Naive thymus-derived CD8-positive, alpha-beta T cell (primary cell): ENCODE data around the gene CYP4F22. TPM values are rescaled to one million over a fixed set of nuclear protein-coding genes. Genes with fewer than 3 reads are reported as not detected.
A peak's percentile ranks its signal among the peaks of the same experiment; 100 is the strongest.

Experiments
- ATAC-seq, 2 donors: fragments of 150-1000 bp; cut with Tn5 transposase in 1 of 2; sonication (Bioruptor Pico), chemical (Tn5 transposase) in 1 of 2; 1 replicate in 1 of 2; 2 replicates in 1 of 2; pipeline ENCODE4 v1.10.0; 2021; ENCODE audit warnings: mild to moderate bottlenecking in 2 of 2, moderate library complexity in 2 of 2
- POLR2A ChIA-PET: fragments of 350-600 bp; sonication (Branson Sonifier 250); formaldehyde crosslinking; loops from one replicate; lab custom pipeline; 2021; ENCODE audit warnings: antibody characterized with exemption; lab: Charles Lee
- DNase-seq, 10 donors: peaks; one replicate each; pipeline versions ENCODE4 v3.0.0 to v3.0.0-alpha.2; 2020 to 2022
- H3K27ac Mint-ChIP-seq, 10 donors: one replicate each; pipeline ENCODE4 v1.8.0; 2020 to 2022; ENCODE audit warnings: mild to moderate bottlenecking in 10 of 10, mixed read lengths in 10 of 10, moderate library complexity in 4 of 10, inconsistent platforms in 1 of 10
- H3K27me3 Mint-ChIP-seq, 5 donors: one replicate each; pipeline ENCODE4 v1.8.0; 2021 to 2022; ENCODE audit warnings: mixed read lengths in 5 of 5
- H3K36me3 Mint-ChIP-seq, 3 donors: one replicate each; pipeline ENCODE4 v1.8.0; 2020 to 2022; ENCODE audit warnings: mixed read lengths in 3 of 3, mild to moderate bottlenecking in 2 of 3, inconsistent platforms in 1 of 3
- H3K4me1 Mint-ChIP-seq, 4 donors: one replicate each; pipeline ENCODE4 v1.8.0; 2021 to 2022; ENCODE audit warnings: mixed read lengths in 4 of 4
- H3K4me3 Mint-ChIP-seq, 10 donors: one replicate each; pipeline ENCODE4 v1.8.0; 2020 to 2022; ENCODE audit warnings: mild to moderate bottlenecking in 10 of 10, mixed read lengths in 10 of 10, moderate library complexity in 6 of 10, inconsistent platforms in 1 of 10
- H3K9me3 Mint-ChIP-seq, 9 donors: one replicate each; pipeline ENCODE4 v1.8.0; 2020 to 2022; ENCODE audit warnings: mixed read lengths in 9 of 9, mild to moderate bottlenecking in 3 of 9, inconsistent platforms in 1 of 9, moderate library complexity in 1 of 9
- polyA plus RNA-seq, 3 donors: library from polyadenylated mRNA; unstranded; fragments of 300-500 nt; fragmentation: Illumina TruSeq; gene quantifications; one replicate each; pipeline ENCODE4 v1.2.3, GENCODE V29; 2021
- total RNA-seq, 8 experiments: library from RNA in 2 of 8; stranded (reverse) in 2 of 8; gene quantifications; one replicate each; pipeline ENCODE4 v1.2.3 and lab custom pipeline; 2021 to 2026

Gene CYP4F22
- total and polyA plus RNA-seq, 5 experiments from 2014 or later = 0.36 to 1.7 (median 0.68) TPM

- Mint-ChIP-seq H3K36me3 (peaks cover 0 to 4% (median 2%) of the 10 kb centered on the region in 3 donors), H3K9me3 (peaks cover 0 to 2% (median 0%) of the 10 kb centered on the region in 9 donors), H3K27ac (no peak overlapping the region), H3K4me3 (no peak overlapping the region), H3K4me1 (peaks cover 0 to 7% (median 1%) of the 10 kb centered on the region in 4 donors), H3K27me3 (no peaks in the 10 kb centered on the region)
- no peak for ATAC-seq
- POLR2A ChIA-PET = no interaction called here
- DNase-seq = no peak
Observed at GRCh38 chr19:15544283-15544682, 36.0 kb downstream of the CYP4F22 start.

GRCh38 chr19:15544970-15545369 is 36.6 kb downstream of the CYP4F22 start:
- POLR2A ChIA-PET = no interaction called here
- peaks cover under 1 to 7% (median 2%) of the 10 kb centered on the region in 4 donors for H3K4me1 Mint-ChIP-seq
- H3K27me3 Mint-ChIP-seq = no peaks in the 10 kb centered on the region
- peaks cover 0 to 2% (median 0%) of the 10 kb centered on the region in 3 donors for H3K36me3 Mint-ChIP-seq
- ATAC-seq = no peak
- no peak for DNase-seq
- H3K4me3 Mint-ChIP-seq = no peak overlapping the region
- H3K9me3 Mint-ChIP-seq = no peaks in the 10 kb centered on the region
- H3K27ac Mint-ChIP-seq = no peak overlapping the region

GRCh38 chr19:15548648-15549047 is 40.3 kb downstream of the CYP4F22 start:
- H3K9me3 Mint-ChIP-seq = no peaks in the 10 kb centered on the region
- POLR2A ChIA-PET = interaction anchor here (1.4 to 1.5 kb wide), 2 partner anchors 27 to 34 kb away, joined by 3 read pairs; no protein-coding TSS in a partner anchor
- H3K27ac Mint-ChIP-seq = peak overlapping the region in 1 of 10 donors; percentile 4
- no peak for DNase-seq
- no peaks in the 10 kb centered on the region for H3K36me3 Mint-ChIP-seq
- no peaks in the 10 kb centered on the region for H3K27me3 Mint-ChIP-seq
- ATAC-seq = no peak
- H3K4me3 Mint-ChIP-seq = peak overlapping the region in 3 of 10 donors; percentile 3 to 38 (median 18)
- peaks cover 11 to 18% (median 14%) of the 10 kb centered on the region in 4 donors for H3K4me1 Mint-ChIP-seq

DNA sequence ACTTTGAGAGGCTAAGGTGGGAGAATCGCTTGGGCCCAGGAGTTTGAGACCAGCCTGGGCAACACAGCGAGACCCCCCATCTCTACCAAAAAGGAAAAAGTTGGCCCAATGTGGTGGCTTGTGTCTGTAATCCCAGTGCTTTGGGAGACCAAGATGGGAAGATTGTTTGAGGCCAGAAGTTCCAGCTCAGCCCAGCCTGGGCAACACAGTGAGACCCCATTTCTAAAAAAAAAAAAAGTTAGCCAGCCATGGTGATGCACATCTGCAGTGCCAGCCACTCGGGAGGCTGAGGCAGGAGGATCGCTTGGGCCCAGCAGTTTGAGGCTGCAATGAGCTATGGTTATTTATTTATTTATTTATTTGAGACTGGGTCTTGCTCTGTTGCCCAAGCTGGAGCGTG is 41.3 kb downstream of the CYP4F22 start:
- Mint-ChIP-seq H3K36me3 (no peaks in the 10 kb centered on the region), H3K4me1 (peaks cover 11 to 20% (median 15%) of the 10 kb centered on the region in 4 donors), H3K9me3 (no peaks in the 10 kb centered on the region), H3K4me3 (peak overlapping the region in 5 of 10 donors; percentile 3 to 65 (median 19)), H3K27ac (peak overlapping the region in 1 of 10 donors; percentile 19), H3K27me3 (no peaks in the 10 kb centered on the region)
- DNase-seq (no peak), ATAC-seq (no peak)
- POLR2A ChIA-PET = interaction anchor here (0.5 to 7.0 kb wide), 4 partner anchors 40 to 130 kb away, joined by 4 to 124 read pairs (median 38); partner anchors contain the start of genes AKAP8L and RASAL3

DNA sequence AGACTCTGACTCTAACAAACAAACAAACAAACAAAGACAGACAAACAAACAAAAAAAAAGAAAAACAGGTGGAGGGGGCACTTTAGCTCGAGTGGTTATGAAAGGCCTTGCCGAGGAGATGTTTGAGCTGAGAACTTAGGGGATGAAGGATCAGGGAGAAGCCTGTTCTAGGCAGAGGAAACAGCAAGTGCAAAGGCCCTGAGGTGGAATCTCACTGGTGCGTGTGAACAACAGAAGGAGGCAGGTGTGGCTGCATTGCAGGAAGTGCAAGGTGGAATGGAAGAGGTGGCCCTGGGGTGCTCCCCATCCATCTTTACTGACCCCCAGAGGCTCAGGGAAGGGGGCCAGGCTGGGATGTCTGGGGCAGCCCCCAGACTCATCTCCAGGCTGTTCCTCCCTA is 41.9 kb downstream of the CYP4F22 start:
- H3K4me3 Mint-ChIP-seq = peak overlapping the region; percentile 31 to 92 (median 88)
- POLR2A ChIA-PET = interaction anchor here (0.6 to 7.0 kb wide), 7 partner anchors 70 to 171 kb away, joined by 3 to 124 read pairs (median 5); partner anchors contain the start of genes AKAP8, AKAP8L, PGLYRP2 and RASAL3
- no peak for ATAC-seq
- no peaks in the 10 kb centered on the region for H3K9me3 Mint-ChIP-seq
- H3K4me1 Mint-ChIP-seq = peaks cover 11 to 25% (median 16%) of the 10 kb centered on the region in 4 donors
- peak overlapping the region in 8 of 10 donors; percentile 31 to 95 (median 83) for H3K27ac Mint-ChIP-seq
- no peaks in the 10 kb centered on the region for H3K36me3 Mint-ChIP-seq
- DNase-seq = no peak
- H3K27me3 Mint-ChIP-seq = no peaks in the 10 kb centered on the region

- H3K27me3 Mint-ChIP-seq = no peaks in the 10 kb centered on the region
- POLR2A ChIA-PET = interaction anchor here (0.6 to 7.0 kb wide), 18 partner anchors 16 to 219 kb away, joined by 3 to 124 read pairs (median 5); partner anchors contain the start of genes AKAP8, AKAP8L, BRD4 and PGLYRP2
- peak overlapping the region; percentile 31 to 95 (median 92) for H3K27ac Mint-ChIP-seq
- DNase-seq (no peak), ATAC-seq (peak in 1 of 2 donors; percentile 11)
- peak overlapping the region; percentile 82 to 92 (median 88) for H3K4me3 Mint-ChIP-seq
- no peaks in the 10 kb centered on the region for H3K9me3 Mint-ChIP-seq
- H3K36me3 Mint-ChIP-seq = no peaks in the 10 kb centered on the region
- peaks cover 16 to 31% (median 21%) of the 10 kb centered on the region in 4 donors for H3K4me1 Mint-ChIP-seq
Observed at GRCh38 chr19:15550929-15551292, 42.6 kb downstream of the CYP4F22 start.

DNA sequence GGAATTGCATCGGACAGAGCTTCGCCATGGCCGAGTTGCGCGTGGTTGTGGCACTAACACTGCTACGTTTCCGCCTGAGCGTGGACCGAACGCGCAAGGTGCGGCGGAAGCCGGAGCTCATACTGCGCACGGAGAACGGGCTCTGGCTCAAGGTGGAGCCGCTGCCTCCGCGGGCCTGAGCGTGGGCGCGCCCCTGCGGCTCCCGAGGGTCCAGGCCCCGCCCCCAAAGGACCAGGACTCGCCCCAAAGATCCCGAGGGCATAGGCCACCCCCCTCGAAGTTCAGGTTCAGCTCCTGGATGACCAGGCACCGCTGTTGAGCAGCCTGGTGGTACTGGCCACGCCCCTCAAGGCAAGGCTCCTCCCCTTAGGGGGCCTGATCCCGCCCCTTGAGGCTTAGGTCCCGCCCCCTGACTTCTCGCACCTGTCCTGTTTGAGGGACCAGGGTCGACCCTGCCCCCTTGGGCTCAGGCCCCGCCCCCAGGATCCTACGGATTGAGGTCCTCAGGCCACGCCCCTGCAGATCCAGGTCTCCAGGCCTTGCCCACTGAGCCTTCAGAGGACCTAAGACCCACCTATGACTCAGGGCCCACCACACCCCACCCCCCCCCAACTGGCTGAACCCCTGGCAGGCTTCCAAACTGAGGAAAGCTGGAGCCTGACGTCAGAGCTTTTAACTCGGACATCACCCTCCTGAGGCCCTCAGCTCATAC is 43.1 kb downstream of the CYP4F22 start:
- H3K4me3 Mint-ChIP-seq = peak overlapping the region; percentile 82 to 92 (median 88)
- peak overlapping the region; percentile 31 to 95 (median 92) for H3K27ac Mint-ChIP-seq
- peaks cover 20 to 37% (median 25%) of the 10 kb centered on the region in 4 donors for H3K4me1 Mint-ChIP-seq
- peak; percentile 58 to 88 (median 79) for DNase-seq
- POLR2A ChIA-PET = interaction anchor here (0.6 to 7.0 kb wide), 18 partner anchors 17 to 219 kb away, joined by 3 to 124 read pairs (median 5); partner anchors contain the start of genes AKAP8, AKAP8L, BRD4 and PGLYRP2
- H3K36me3 Mint-ChIP-seq = no peaks in the 10 kb centered on the region
- peak; percentile 54 to 63 for ATAC-seq
- H3K9me3 Mint-ChIP-seq = no peaks in the 10 kb centered on the region
- peaks cover 0 to under 1% (median 0%) of the 10 kb centered on the region in 5 donors for H3K27me3 Mint-ChIP-seq

DNA sequence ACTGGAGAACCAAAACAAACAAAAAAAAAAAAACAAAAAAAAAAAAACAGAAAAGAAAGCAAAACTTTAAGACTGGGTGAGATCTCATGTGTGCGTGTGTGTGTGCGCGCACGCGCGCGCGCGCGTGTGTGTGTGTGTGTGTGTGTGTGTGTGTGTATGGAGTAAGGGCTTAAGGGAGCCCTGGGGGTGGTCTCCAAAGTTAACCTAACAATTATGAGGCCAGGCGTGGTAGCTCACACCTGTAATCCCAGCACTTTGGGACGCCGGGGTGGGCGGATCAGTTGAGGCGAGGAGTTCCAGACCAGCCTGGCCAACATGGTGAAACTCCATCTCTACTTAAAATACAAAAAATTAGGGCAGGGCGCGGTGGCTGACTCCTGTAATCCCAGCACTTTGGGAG is 46.7 kb downstream of the CYP4F22 start:
- DNase-seq (peak in 2 of 10 donors; percentile 4 to 37), ATAC-seq (no peak)
- POLR2A ChIA-PET = interaction anchor here (0.6 to 7.0 kb wide), 11 partner anchors 13 to 1261 kb away, joined by 3 to 124 read pairs (median 7); partner anchors contain the start of genes AKAP8L, PGLYRP2 and RASAL3
- Mint-ChIP-seq H3K27me3 (peaks cover 0 to 2% (median 0%) of the 10 kb centered on the region in 5 donors), H3K9me3 (no peaks in the 10 kb centered on the region), H3K36me3 (no peaks in the 10 kb centered on the region), H3K4me1 (peaks cover 18 to 37% (median 26%) of the 10 kb centered on the region in 4 donors), H3K27ac (peak overlapping the region in 5 of 10 donors; percentile 44 to 80 (median 57)), H3K4me3 (peak overlapping the region; percentile 31 to 87 (median 79))

DNA sequence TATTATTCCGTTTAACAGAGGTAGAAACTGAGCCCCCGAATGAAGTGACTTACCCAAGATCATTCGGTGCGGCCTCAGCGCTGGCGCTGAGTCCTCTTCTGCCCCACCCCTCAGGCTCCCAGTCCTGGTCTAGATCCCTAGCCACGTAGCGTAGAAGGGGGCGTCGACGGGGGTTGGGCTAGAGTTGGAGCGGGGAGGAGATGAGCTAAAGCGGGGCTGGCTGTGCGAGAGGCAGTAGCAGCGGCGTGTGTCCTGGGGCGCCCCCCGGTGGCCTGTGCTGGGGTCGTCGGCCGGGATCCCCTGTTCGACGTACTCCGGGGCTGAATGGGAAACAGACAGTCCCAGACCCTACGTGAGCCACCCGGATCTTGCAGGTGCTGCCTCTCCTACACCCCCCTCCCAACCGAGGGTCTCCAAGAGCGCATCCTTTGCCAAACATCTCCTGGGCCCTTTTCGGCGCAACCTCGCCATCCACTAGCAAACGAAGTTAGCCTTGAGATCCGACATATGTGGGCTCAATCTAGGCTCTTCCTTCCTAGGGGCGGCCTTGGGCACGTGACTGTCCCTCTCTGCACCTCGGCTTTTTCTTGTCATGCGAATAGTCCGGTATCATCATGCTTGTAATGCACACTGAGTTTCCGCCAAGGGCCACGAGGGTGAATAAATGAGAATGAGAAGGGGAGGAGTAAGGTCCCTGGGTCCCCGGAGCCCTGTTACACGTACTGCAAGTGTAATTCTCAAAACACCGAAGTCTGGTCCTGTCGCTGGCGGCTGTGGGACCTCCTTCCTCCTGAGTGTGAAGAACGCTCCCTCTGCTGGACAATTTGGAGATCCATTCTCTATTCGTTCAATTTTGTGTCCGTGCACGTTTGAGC is 47.7 kb downstream of the CYP4F22 start:
- ATAC-seq = peak; percentile 86
- peak overlapping the region; percentile 80 to 98 (median 91) for H3K27ac Mint-ChIP-seq
- peak overlapping the region; percentile 77 to 92 (median 86) for H3K4me3 Mint-ChIP-seq
- peaks cover 0 to 2% (median 0%) of the 10 kb centered on the region in 5 donors for H3K27me3 Mint-ChIP-seq
- peak; percentile 92 to 98 (median 96) for DNase-seq
- POLR2A ChIA-PET = interaction anchor here (1.0 to 7.0 kb wide), 8 partner anchors 77 to 464 kb away, joined by 3 to 124 read pairs (median 6); partner anchors contain the start of genes AKAP8, AKAP8L, PGLYRP2 and RASAL3
- no peaks in the 10 kb centered on the region for H3K9me3 Mint-ChIP-seq
- H3K4me1 Mint-ChIP-seq = peaks cover 13 to 29% (median 17%) of the 10 kb centered on the region in 4 donors
- H3K36me3 Mint-ChIP-seq = no peaks in the 10 kb centered on the region

- Mint-ChIP-seq H3K27ac (peak overlapping the region; percentile 49 to 98 (median 91)), H3K9me3 (no peaks in the 10 kb centered on the region), H3K4me3 (peak overlapping the region in 9 of 10 donors; percentile 81 to 92 (median 87)), H3K27me3 (peaks cover 0 to 9% (median under 1%) of the 10 kb centered on the region in 5 donors), H3K36me3 (no peaks in the 10 kb centered on the region), H3K4me1 (peaks cover 11 to 27% (median 15%) of the 10 kb centered on the region in 4 donors)
- ATAC-seq = no peak
- no peak for DNase-seq
- POLR2A ChIA-PET = interaction anchor here (1.3 to 2.1 kb wide), 2 partner anchors 138 to 178 kb away, joined by 6 to 11 read pairs; partner anchors contain the start of genes AKAP8 and AKAP8L
Observed at GRCh38 chr19:15556634-15557181, 48.4 kb downstream of the CYP4F22 start.

- Mint-ChIP-seq H3K27me3 (peaks cover 0 to 11% (median 2%) of the 10 kb centered on the region in 5 donors), H3K9me3 (no peaks in the 10 kb centered on the region), H3K27ac (no peak overlapping the region), H3K4me3 (peak overlapping the region in 1 of 10 donors; percentile 61), H3K4me1 (peaks cover 11 to 24% (median 14%) of the 10 kb centered on the region in 4 donors), H3K36me3 (no peaks in the 10 kb centered on the region)
- DNase-seq (no peak), ATAC-seq (no peak)
- POLR2A ChIA-PET = interaction anchor here (0.7 to 2.1 kb wide), 2 partner anchors 138 to 326 kb away, joined by 4 to 11 read pairs; partner anchors contain the start of gene AKAP8L
Observed at GRCh38 chr19:15557223-15557622, 48.9 kb downstream of the CYP4F22 start.
